ENCODE data around the gene SETD7.

DNA sequence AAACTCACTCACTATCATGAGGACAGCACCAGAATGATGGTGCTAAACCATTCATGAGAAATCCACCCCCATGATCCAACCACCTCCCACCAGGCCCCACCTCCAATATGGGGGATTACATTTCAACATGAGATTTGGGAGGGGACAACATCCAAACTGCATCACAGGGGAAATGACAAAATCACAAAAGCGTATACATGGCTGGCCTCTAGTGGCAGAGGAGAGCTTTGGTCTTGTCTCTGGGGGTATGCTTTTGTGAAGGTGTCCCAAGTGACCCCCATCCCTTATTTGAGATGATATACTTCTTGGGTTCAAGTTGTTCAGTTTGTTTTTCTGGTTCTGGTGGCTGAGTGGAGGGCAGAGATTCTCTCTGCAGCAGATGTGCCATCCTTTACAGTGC lies 8.5 kb upstream of the SETD7 start:
- TF ChIP-seq, protein P1, sequence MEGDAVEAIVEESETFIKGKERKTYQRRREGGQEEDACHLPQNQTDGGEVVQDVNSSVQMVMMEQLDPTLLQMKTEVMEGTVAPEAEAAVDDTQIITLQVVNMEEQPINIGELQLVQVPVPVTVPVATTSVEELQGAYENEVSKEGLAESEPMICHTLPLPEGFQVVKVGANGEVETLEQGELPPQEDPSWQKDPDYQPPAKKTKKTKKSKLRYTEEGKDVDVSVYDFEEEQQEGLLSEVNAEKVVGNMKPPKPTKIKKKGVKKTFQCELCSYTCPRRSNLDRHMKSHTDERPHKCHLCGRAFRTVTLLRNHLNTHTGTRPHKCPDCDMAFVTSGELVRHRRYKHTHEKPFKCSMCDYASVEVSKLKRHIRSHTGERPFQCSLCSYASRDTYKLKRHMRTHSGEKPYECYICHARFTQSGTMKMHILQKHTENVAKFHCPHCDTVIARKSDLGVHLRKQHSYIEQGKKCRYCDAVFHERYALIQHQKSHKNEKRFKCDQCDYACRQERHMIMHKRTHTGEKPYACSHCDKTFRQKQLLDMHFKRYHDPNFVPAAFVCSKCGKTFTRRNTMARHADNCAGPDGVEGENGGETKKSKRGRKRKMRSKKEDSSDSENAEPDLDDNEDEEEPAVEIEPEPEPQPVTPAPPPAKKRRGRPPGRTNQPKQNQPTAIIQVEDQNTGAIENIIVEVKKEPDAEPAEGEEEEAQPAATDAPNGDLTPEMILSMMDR (IDR thresholded peaks at IDR 0.05) = peak in 1 of 7 experiments; percentile 7
- no peak for TF ChIP-seq POLR2A (IDR thresholded peaks at IDR 0.05)
- no peak for TF ChIP-seq POLR2AphosphoS5 (IDR thresholded peaks at IDR 0.05)

Data from stomach (tissue), 4 donors.